ENCODE measurements around the gene CHCHD4. TPM values are rescaled to one million over a fixed set of nuclear protein-coding genes. Genes with fewer than 3 reads are reported as not detected.

CHCHD4 gene
- polyA plus RNA-seq, 3 donors: 6.5 to 13.8 (median 13.6) TPM

GRCh38 chr3:14135581-14135980 lies 10.9 kb upstream of the CHCHD4 start:
- Histone ChIP-seq H4K20me1 (ENCODE audit: insufficient read depth, low read length) (no peaks in the 10 kb centered on the region), H2AFZ (ENCODE audit: insufficient read depth, low read depth, low read length, poor library complexity, severe bottlenecking) (no peak overlapping the region), H3K4me3 (replicated peaks in 1 of 3; ENCODE audit: low read depth in 2 of 3, low read length in 3 of 3) (no peak overlapping the region), H3K79me2 (ENCODE audit: insufficient read depth, low read length) (no peaks in the 10 kb centered on the region), H3K27ac (ENCODE audit: low read depth in 1 of 2, low read length in 2 of 2) (no peak overlapping the region), H3K4me1 (ENCODE audit: control insufficient read depth in 1 of 2, insufficient read depth in 2 of 2, low read length in 2 of 2) (no peaks in the 10 kb centered on the region), H3K36me3 (replicated peaks in 1 of 2; ENCODE audit: control insufficient read depth in 1 of 2, insufficient read depth in 2 of 2, low read length in 2 of 2) (peaks cover 89 to 100% of the 10 kb centered on the region in 2 donors), H3K4me2 (replicated peaks; ENCODE audit: extremely low read depth, low read length, poor library complexity, severe bottlenecking) (no peak overlapping the region), H3K9me3 (replicated peaks in 1 of 2; ENCODE audit: control insufficient read depth in 1 of 2, insufficient read depth in 1 of 2, low read length in 2 of 2) (no peaks in the 10 kb centered on the region), H3K27me3 (ENCODE audit: control insufficient read depth in 2 of 2, insufficient read depth in 2 of 2, low read length in 2 of 2) (no peaks in the 10 kb centered on the region), H3K9ac (ENCODE audit: insufficient read depth, low read length, poor library complexity, severe bottlenecking) (no peak overlapping the region)
- intact Hi-C loops (cut with micrococcal nuclease): no loop called here
- TF ChIP-seq CTCF (IDR thresholded peaks at IDR 0.05): no peak
- Mint-ChIP-seq H3K36me3 (peaks cover 88 to 89% of the 10 kb centered on the region in 2 donors), H3K9me3 (no peaks in the 10 kb centered on the region), H3K27me3 (ENCODE audit: low read depth in 3 of 3) (peaks cover 0 to 3% (median 3%) of the 10 kb centered on the region in 3 donors), H3K4me3 (no peak overlapping the region), H3K27ac (peak overlapping the region in 2 of 7 donors; percentile 14 to 68), H3K4me1 (no peaks in the 10 kb centered on the region)
- no peak for DNase-seq
- WGBS (ENCODE audit: insufficient coverage): 93% methylated on average over 8 of the region's 11 CpGs

- peaks cover 2 to 3% (median 3%) of the 10 kb centered on the region in 3 donors for H3K27me3 Mint-ChIP-seq (ENCODE audit: low read depth in 3 of 3)
Observed at GRCh38 chr3:14134291-14134690, 9.6 kb upstream of the CHCHD4 start.

More at GRCh38 chr3:14134291-14134690, 9.6 kb upstream of the CHCHD4 start:
- Histone ChIP-seq H3K9ac (ENCODE audit: insufficient read depth, low read length, poor library complexity, severe bottlenecking) (no peak overlapping the region), H4K20me1 (ENCODE audit: insufficient read depth, low read length) (peaks cover 5% of the 10 kb centered on the region), H3K4me3 (replicated peaks in 1 of 3; ENCODE audit: low read depth in 2 of 3, low read length in 3 of 3) (no peak overlapping the region), H3K79me2 (ENCODE audit: insufficient read depth, low read length) (no peaks in the 10 kb centered on the region), H3K36me3 (replicated peaks in 1 of 2; ENCODE audit: control insufficient read depth in 1 of 2, insufficient read depth in 2 of 2, low read length in 2 of 2) (peaks cover 91 to 100% of the 10 kb centered on the region in 2 donors), H3K4me2 (replicated peaks; ENCODE audit: extremely low read depth, low read length, poor library complexity, severe bottlenecking) (no peak overlapping the region), H3K9me3 (replicated peaks in 1 of 2; ENCODE audit: control insufficient read depth in 1 of 2, insufficient read depth in 1 of 2, low read length in 2 of 2) (no peaks in the 10 kb centered on the region), H2AFZ (ENCODE audit: insufficient read depth, low read depth, low read length, poor library complexity, severe bottlenecking) (no peak overlapping the region), H3K27ac (ENCODE audit: low read depth in 1 of 2, low read length in 2 of 2) (peak overlapping the region in 1 of 2 donors; percentile 32), H3K27me3 (ENCODE audit: control insufficient read depth in 2 of 2, insufficient read depth in 2 of 2, low read length in 2 of 2) (no peaks in the 10 kb centered on the region), H3K4me1 (ENCODE audit: control insufficient read depth in 1 of 2, insufficient read depth in 2 of 2, low read length in 2 of 2) (no peaks in the 10 kb centered on the region)
- Mint-ChIP-seq H3K36me3 (peaks cover 90% of the 10 kb centered on the region in 2 donors), H3K27ac (peak overlapping the region in 2 of 7 donors; percentile 26 to 75), H3K4me1 (no peaks in the 10 kb centered on the region), H3K4me3 (no peak overlapping the region), H3K9me3 (no peaks in the 10 kb centered on the region)
- no peak for TF ChIP-seq CTCF (IDR thresholded peaks at IDR 0.05)
- intact Hi-C loops (cut with micrococcal nuclease): no loop called here
- 94% methylated on average over 4 of the region's 6 CpGs for WGBS (ENCODE audit: insufficient coverage)
- DNase-seq: no peak
